T-helper 1 cell treated with Interleukin-12 subunit alpha and Interleukin-12 subunit beta and Interleukin-4 antibody, amounts not matched to agents 30 μg/mL and 1 μg/mL, for 36 hours (primary cell): Measurements from ENCODE around the gene CREBRF.
"Not testable (repeated sequence)": the region's sequence is repeated elsewhere in the genome, so short reads cannot be mapped to it uniquely, and the experiment has no call there.

ENCODE experiments used
- H3K27ac Mint-ChIP-seq: one replicate; pipeline ENCODE4 v1.8.0; 2021; ENCODE audit warnings: mild to moderate bottlenecking, mixed read lengths
- H3K27me3 Mint-ChIP-seq: one replicate; pipeline ENCODE4 v1.8.0; 2021; ENCODE audit warnings: low read depth, mixed read lengths
- H3K36me3 Mint-ChIP-seq: one replicate; pipeline ENCODE4 v1.8.0; 2021; ENCODE audit warnings: low read depth, mixed read lengths
- H3K4me1 Mint-ChIP-seq: one replicate; pipeline ENCODE4 v1.8.0; 2021; ENCODE audit warnings: low read depth, mixed read lengths
- H3K4me3 Mint-ChIP-seq: one replicate; pipeline ENCODE4 v1.8.0; 2021; ENCODE audit warnings: mild to moderate bottlenecking, moderate library complexity, mixed read lengths
- H3K9me3 Mint-ChIP-seq: one replicate; pipeline ENCODE4 v1.8.0; 2021; ENCODE audit warnings: mixed read lengths

Gene CREBRF

DNA sequence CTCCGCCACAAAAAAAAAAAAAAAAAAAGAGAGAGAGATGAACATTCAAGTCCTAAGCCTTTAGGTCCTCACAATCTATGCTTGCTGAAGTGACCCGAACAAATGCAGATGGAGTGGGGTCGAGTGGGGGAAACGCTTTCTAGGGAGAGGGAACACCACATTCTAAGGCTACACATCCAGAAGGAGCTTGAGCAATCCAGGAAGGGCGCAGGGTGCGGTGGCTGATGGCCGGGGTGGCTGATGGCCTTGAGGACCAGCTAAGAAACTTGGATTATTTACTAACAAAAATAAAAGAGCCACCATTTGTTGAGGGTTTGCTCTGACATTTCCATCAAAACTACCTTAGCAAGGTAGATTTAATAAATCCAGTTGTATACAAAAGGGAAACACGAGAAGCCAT lies 87.4 kb downstream of the CREBRF start:
- Mint-ChIP-seq H3K36me3 (peaks cover 3% of the 10 kb centered on the region), H3K27ac (no peak overlapping the region), H3K27me3 (no peaks in the 10 kb centered on the region), H3K4me1 (peaks cover 14% of the 10 kb centered on the region), H3K4me3 (no peak overlapping the region), H3K9me3 (no peaks in the 10 kb centered on the region)

GRCh38 chr5:173144200-173145176 lies 88.3 kb downstream of the CREBRF start, which contains the start of gene BNIP1:
TSS of gene BNIP1 (plus strand) at chr5:173144531. CDS start at chr5:173144546, 15 bp downstream.
- peak within 1 kb of the TSS; percentile 98 for H3K27ac Mint-ChIP-seq
- H3K36me3 Mint-ChIP-seq = peaks cover 13% of the 10 kb centered on the region
- H3K9me3 Mint-ChIP-seq = no peaks in the 10 kb centered on the region
- no peaks in the 10 kb centered on the region for H3K27me3 Mint-ChIP-seq
- H3K4me1 Mint-ChIP-seq = peaks cover 14% of the 10 kb centered on the region
- peak within 1 kb of the TSS; percentile 92 for H3K4me3 Mint-ChIP-seq

DNA sequence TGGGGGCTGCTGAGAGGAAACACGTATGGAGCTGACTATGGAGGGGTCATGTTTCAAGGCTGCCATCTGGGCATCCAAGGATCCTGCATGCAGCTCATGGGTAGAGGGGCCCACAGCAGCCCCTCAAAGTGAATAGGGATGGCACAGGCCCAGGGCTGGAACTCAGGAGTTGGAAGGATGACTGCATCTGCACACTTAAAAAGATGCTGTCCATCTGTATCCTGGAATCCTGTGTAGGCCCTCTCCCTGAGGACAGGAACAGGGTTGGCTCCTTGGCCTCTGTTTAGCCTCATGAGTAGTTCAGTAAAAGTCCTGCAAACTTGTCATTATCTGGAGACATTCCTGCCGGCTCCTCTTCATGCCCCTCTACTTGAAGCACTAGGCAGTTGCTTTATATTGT lies 92.2 kb downstream of the CREBRF start:
- H3K27me3 Mint-ChIP-seq = no peaks in the 10 kb centered on the region
- H3K36me3 Mint-ChIP-seq = peaks cover 22% of the 10 kb centered on the region
- no peak overlapping the region for H3K27ac Mint-ChIP-seq
- H3K9me3 Mint-ChIP-seq = no peaks in the 10 kb centered on the region
- H3K4me3 Mint-ChIP-seq = no peak overlapping the region
- H3K4me1 Mint-ChIP-seq = peaks cover 15% of the 10 kb centered on the region

- no peaks in the 10 kb centered on the region for H3K9me3 Mint-ChIP-seq
- H3K4me1 Mint-ChIP-seq = peaks cover 5% of the 10 kb centered on the region
Observed at GRCh38 chr5:173152547-173152946, 96.4 kb downstream of the CREBRF start.

DNA sequence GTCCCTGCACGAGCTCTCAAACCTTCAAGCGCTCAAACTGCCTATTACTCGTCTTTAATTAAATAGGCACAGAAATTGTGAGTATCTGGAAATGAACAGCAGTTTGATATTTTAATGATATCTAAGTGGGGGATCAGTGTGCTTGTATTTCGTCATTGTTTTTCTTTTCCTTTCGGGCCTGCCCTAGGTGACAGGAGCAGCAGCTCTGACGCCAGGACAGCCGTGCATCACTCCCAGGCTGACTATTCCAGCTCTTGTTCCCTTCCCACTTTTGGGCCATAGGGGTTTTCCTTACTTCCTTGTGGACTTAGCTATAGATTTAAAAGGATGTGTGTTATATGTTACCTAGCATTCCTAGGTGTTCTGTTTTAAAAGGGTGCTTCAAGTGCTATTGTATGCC lies 97.7 kb downstream of the CREBRF start:
- peaks cover 25% of the 10 kb centered on the region for H3K36me3 Mint-ChIP-seq
- no peak overlapping the region for H3K27ac Mint-ChIP-seq
- H3K27me3 Mint-ChIP-seq = no peaks in the 10 kb centered on the region

More at GRCh38 chr5:173152547-173152946, 96.4 kb downstream of the CREBRF start:
- H3K36me3 Mint-ChIP-seq = peaks cover 29% of the 10 kb centered on the region
- H3K27ac Mint-ChIP-seq = no peak overlapping the region
- no peaks in the 10 kb centered on the region for H3K27me3 Mint-ChIP-seq
- H3K4me3 Mint-ChIP-seq = no peak overlapping the region

DNA sequence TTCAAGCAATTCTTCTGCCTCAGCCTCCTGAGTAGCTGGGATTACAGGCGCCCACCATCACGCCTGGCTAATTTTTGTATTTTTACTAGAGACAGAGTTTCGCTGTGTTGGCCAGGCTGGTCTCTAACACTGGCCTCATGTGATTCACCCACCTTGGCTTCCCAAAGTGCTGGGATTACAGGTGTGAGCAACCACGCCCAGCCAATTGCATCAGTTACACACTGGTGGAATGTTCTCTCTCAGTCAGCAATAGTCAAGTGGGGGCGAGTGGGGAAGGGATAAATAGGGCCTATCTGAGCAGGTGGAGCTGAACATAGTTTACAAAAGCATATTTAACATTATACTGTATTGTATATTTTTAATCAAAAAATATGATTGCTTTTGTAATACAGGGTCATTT lies 98.5 kb downstream of the CREBRF start:
- not testable (repeated sequence) for H3K27me3 Mint-ChIP-seq, H3K4me3 Mint-ChIP-seq, H3K4me1 Mint-ChIP-seq, H3K9me3 Mint-ChIP-seq, H3K27ac Mint-ChIP-seq
- peaks cover 17% of the 10 kb centered on the region for H3K36me3 Mint-ChIP-seq

More for the DNA sequence above, 97.7 kb downstream of the CREBRF start:
- no peaks in the 10 kb centered on the region for H3K9me3 Mint-ChIP-seq
- peaks cover 5% of the 10 kb centered on the region for H3K4me1 Mint-ChIP-seq
- H3K4me3 Mint-ChIP-seq = no peak overlapping the region

DNA sequence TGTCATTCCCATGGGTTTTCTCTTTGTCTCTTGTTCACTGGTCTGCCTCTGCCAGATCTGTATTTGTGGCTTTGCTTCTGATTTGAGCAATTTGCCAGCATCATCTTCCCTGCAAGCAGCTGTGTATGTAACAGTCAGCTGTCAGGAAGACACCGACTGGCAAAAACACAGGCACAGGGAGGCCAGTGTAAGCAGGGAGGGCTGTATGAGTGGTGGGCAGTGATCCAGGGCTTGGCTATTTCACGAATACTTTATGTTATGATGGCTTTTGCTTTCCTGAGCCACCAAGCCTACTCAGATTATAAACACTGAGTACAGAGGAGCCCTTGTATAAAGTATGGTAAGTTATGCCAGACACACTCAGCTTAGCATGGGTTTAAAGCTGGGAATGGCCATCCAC lies 99.8 kb downstream of the CREBRF start:
- Mint-ChIP-seq H3K36me3 (peaks cover 18% of the 10 kb centered on the region), H3K27ac (no peak overlapping the region), H3K4me3 (no peak overlapping the region), H3K27me3 (no peaks in the 10 kb centered on the region), H3K4me1 (peaks cover 5% of the 10 kb centered on the region), H3K9me3 (no peaks in the 10 kb centered on the region)

- Mint-ChIP-seq H3K4me3 (no peak overlapping the region), H3K27me3 (no peaks in the 10 kb centered on the region), H3K27ac (no peak overlapping the region), H3K36me3 (peaks cover 18% of the 10 kb centered on the region), H3K9me3 (no peaks in the 10 kb centered on the region), H3K4me1 (peaks cover 4% of the 10 kb centered on the region)
Observed at GRCh38 chr5:173158366-173158765, 102.2 kb downstream of the CREBRF start.

DNA sequence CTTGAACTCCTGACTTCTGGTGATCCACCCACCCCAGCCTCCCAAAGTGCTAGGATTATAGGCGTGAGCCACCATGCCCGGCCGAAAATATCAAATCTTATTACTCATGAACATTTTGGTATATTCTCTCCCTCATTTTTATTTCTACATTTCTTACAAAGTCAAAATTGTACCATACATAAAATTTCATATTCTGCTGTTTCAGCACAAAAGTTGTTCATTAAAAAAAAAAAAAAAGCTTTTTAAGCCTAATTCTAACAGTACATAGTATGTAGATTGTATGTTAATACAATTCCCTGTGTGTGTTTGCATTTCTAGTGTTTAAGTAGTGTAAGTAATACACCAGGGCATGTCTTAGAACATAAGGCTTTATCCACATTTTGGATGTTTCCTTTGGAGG lies 103.1 kb downstream of the CREBRF start:
- Mint-ChIP-seq H3K27ac (no peak overlapping the region), H3K4me3 (no peak overlapping the region), H3K4me1 (no peaks in the 10 kb centered on the region), H3K9me3 (no peaks in the 10 kb centered on the region), H3K36me3 (peaks cover 16% of the 10 kb centered on the region), H3K27me3 (no peaks in the 10 kb centered on the region)

DNA sequence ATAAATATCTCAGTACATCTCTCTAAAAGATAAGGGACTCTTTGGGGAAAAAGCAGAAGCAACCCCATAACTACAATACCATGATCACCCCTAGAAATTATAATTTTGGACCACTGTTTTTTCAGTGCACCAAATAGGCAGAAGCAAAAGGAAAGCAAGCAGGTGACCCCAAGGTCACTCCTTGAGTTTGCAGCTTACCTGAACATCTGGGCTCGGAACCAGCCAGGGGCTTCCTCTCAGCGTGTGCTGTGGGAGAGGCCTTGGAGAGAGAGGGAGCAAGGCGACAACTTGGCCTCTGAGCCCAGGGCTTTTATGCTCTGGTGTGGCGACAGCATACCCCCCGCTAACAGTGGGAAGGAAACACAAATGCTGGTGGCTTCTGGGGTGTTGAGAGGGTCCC lies 105.0 kb downstream of the CREBRF start:
- Mint-ChIP-seq H3K36me3 (peaks cover 13% of the 10 kb centered on the region), H3K9me3 (no peaks in the 10 kb centered on the region), H3K27me3 (no peaks in the 10 kb centered on the region), H3K4me3 (no peak overlapping the region), H3K27ac (no peak overlapping the region), H3K4me1 (no peaks in the 10 kb centered on the region)

DNA sequence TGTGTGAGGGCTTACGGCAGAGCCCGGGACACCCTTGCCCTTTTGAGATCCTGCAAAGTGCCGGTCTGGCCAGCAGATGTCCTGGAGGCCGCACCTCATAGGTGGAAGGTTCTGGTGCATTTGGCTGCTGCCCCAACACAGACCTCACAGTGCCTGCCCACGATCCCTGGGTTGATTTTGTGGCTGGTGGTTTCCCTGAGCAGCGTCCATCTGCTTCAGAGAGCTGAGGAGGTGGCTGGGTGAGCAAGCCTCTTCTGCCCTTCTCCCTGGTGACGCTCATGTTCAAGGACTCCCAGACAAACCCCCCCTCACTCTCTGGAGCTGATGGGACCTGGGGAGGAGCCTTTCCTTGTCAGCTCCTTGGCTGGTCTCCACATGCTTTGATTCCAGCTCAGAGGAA lies 107.1 kb downstream of the CREBRF start:
- H3K27ac Mint-ChIP-seq = no peak overlapping the region
- peaks cover 13% of the 10 kb centered on the region for H3K36me3 Mint-ChIP-seq
- H3K4me1 Mint-ChIP-seq = no peaks in the 10 kb centered on the region
- H3K27me3 Mint-ChIP-seq = no peaks in the 10 kb centered on the region
- H3K9me3 Mint-ChIP-seq = no peaks in the 10 kb centered on the region
- no peak overlapping the region for H3K4me3 Mint-ChIP-seq

DNA sequence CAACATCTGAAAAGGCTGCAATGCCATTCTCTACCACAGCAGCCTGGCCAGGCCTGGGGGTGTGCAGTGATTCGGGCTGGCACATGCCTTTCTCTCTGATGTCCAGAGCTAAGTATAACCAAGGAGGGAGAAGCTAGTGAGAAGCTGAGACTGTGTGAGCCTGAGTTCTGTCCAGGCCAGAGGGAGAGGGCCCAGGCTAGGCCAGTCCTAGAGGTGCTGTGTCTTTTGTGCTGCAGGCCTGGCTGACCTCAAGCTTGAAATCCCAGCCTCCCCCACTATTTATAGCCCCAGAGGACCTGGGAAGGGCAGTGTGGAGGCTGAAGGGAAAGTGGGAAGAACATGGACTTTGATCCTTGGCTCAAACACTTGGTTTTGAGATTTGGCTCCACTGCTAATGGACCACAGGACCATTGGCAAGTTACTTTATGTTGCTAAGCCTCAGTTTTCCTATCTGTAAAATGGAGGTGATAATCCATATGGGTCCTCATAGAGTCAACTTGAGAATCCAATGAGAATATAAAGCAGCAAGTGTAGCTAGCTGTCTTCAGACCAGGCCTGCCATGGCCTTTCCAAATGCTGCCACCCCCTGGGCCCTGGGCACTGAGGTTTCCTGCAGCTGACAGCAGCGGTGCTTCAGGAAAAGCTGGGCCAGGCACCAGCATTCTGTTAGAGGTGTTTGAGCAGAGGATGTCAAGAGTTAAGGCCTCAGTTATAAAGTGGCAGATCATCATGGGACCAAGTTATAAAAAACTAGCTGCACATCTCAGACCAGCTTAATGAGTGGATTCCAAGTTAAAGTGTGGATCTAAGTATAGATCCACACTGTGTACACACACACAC lies 109.2 kb downstream of the CREBRF start:
- H3K4me3 Mint-ChIP-seq = no peak overlapping the region
- H3K27ac Mint-ChIP-seq = no peak overlapping the region
- H3K27me3 Mint-ChIP-seq = no peaks in the 10 kb centered on the region
- H3K4me1 Mint-ChIP-seq = no peaks in the 10 kb centered on the region
- no peaks in the 10 kb centered on the region for H3K9me3 Mint-ChIP-seq
- peaks cover 13% of the 10 kb centered on the region for H3K36me3 Mint-ChIP-seq

DNA sequence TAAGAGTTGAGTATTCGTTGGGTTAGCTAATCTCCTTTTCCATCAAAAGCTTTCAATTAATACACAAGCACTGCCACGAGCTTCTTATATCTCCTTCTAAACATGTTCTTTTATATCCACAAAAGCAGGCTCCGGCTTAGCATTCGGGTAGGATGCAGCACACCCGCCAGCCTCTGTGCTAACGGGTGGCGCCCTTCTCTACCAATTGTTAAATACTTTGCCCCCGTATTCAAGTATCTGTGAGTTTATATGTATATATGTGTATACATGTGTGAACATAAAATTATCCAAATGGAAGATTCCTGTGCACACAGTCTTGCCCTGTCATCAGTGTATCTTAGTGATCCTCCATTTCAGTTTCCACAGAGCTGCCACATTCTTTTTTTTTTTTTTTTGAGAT lies 116.0 kb downstream of the CREBRF start:
- Mint-ChIP-seq H3K4me1 (no peaks in the 10 kb centered on the region), H3K27me3 (no peaks in the 10 kb centered on the region), H3K27ac (no peak overlapping the region), H3K9me3 (peaks cover 4% of the 10 kb centered on the region), H3K4me3 (no peak overlapping the region), H3K36me3 (no peaks in the 10 kb centered on the region)

DNA sequence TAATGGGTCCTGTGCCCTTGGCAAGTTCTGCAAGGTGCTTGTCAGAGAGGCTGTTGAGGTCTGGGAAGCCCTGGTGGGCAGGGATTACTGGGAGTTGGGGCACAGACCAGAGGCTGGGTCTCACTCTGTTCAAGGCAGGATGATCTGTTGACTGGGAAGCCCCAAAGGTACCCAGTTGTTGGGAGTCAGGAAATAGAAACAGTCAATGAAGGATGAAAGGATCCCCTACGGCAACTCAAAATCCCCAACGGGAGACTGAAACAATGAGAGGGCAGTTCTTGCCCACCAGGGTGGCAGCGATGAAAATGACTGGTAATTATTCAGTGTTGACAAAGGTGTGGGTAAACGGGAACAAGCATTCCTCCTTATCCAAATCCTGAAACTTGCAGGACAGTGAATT lies 119.4 kb downstream of the CREBRF start:
- Mint-ChIP-seq H3K4me3 (no peak overlapping the region), H3K27me3 (no peaks in the 10 kb centered on the region), H3K36me3 (no peaks in the 10 kb centered on the region), H3K4me1 (no peaks in the 10 kb centered on the region), H3K9me3 (peaks cover 12% of the 10 kb centered on the region), H3K27ac (no peak overlapping the region)
